Esophagus muscularis mucosa (tissue), 4 donors: ENCODE results near the gene MGAT4C. TPM values are rescaled to one million over a fixed set of nuclear protein-coding genes. Genes with fewer than 3 reads are reported as not detected.

Experiments used
- DNase-seq: peaks from one replicate; pipeline ENCODE4 v3.0.0-alpha.2; 2017; ENCODE audit errors: extremely low spot score
- H3K27ac ChIP-seq, 4 donors: fragments of 200-600 bp; sonication (generic); replicated peaks in 1 of 4; 1 replicate in 3 of 4; 2 replicates in 1 of 4; pipeline ENCODE4 v1.5.1; 2016 to 2019; ENCODE audit warnings: mild to moderate bottlenecking in 1 of 4
- H3K27me3 ChIP-seq, 4 donors: fragments of 200-600 bp; sonication (generic); one replicate each; pipeline versions ENCODE4 v1.5.1 to v1.6.0; 2016 to 2019
- H3K36me3 ChIP-seq, 4 donors: fragments of 200-600 bp; sonication (generic); one replicate each; pipeline ENCODE4 v1.5.1; 2016 to 2019
- H3K4me1 ChIP-seq, 4 donors: fragments of 200-600 bp; sonication (generic); one replicate each; pipeline ENCODE4 v1.5.1; 2016 to 2019
- H3K4me3 ChIP-seq, 4 donors: fragments of 200-600 bp; sonication (generic); 1 replicate in 2 of 4; 2 replicates in 2 of 4; pipeline ENCODE4 v1.5.1; 2016 to 2019; ENCODE audit warnings: mild to moderate bottlenecking in 4 of 4, moderate library complexity in 1 of 4
- H3K9me3 ChIP-seq, 4 donors: fragments of 200-600 bp; sonication (generic); 1 replicate in 3 of 4; 2 replicates in 1 of 4; pipeline ENCODE4 v1.5.1; 2016 to 2019
- EP300 ChIP-seq: sonication (generic); formaldehyde crosslinking; IDR thresholded peaks from one replicate; pipeline ENCODE4 v1.6.1; 2017; ENCODE audit warnings: antibody characterized with exemption
- POLR2A ChIP-seq: fragments of 450-650 bp; IDR thresholded peaks from one replicate; pipeline ENCODE4 v1.6.1; 2017; ENCODE audit warnings: antibody characterized with exemption, moderate library complexity, mild to moderate bottlenecking, low read depth
- POLR2AphosphoS5 ChIP-seq, 2 donors: sonication (generic); formaldehyde crosslinking; IDR thresholded peaks; one replicate each; pipeline ENCODE4 v1.6.1; 2017; ENCODE audit warnings: antibody characterized with exemption in 2 of 2
- WGBS: methylation state at CpG from one replicate; pipeline ENCODE4 v1.1.5; 2018; 5-methylcytosine and 5-hydroxymethylcytosine counted together
- intact Hi-C: fragments of 100-400 bp; cut with DNase I; formaldehyde crosslinking; loops from one replicate; pipeline ENCODE4 v1.15.1; 2023
- total RNA-seq, 4 donors: library from RNA; depleted of rRNA; stranded (reverse); fragments of >200 nt; gene quantifications; one replicate each; pipeline versions ENCODE4 v1.1.0 to v1.2.1, GENCODE V29; 2016
- TF ChIP-seq, protein P1 (sequence below), 3 experiments: fragments of 200-600 bp in 2 of 3; fragments of 450-650 bp in 1 of 3; sonication (generic) in 2 of 3; IDR thresholded peaks; one replicate each; pipeline ENCODE4 v1.5.1; 2017 to 2019; ENCODE audit warnings: antibody characterized with exemption in 3 of 3, mild to moderate bottlenecking in 2 of 3, moderate library complexity in 1 of 3

The MGAT4C gene
- total RNA-seq, 4 donors from 2014 or later: 0.19 to 2.5 (median 0.38) TPM

DNA sequence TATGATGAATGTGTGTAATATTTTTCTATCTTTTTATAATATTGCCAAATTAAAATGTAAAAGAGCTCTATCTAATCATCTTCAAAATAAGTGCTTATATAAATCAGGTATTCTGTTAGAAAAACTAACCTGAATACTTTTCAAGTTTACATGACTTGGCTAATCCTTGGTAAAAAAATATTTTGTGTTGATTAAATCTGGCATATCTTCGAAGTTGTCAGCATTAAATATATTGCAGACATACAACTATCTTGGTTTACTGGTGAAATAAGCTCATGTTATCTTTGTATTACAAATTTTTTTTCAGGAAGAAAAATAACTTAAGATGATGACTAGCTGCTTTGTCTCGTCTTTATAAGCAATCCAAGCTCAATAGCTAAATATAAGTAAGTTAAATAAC, 39.6 kb downstream of the MGAT4C start:
- Histone ChIP-seq H3K4me1 (no peaks in the 10 kb centered on the region), H3K9me3 (no peaks in the 10 kb centered on the region), H3K27ac (no peak overlapping the region), H3K27me3 (no peaks in the 10 kb centered on the region), H3K4me3 (no peak overlapping the region), H3K36me3 (no peaks in the 10 kb centered on the region)
- 63% methylated on average over 2 of the region's 2 CpGs for WGBS
- TF ChIP-seq POLR2A: no peak
- DNase-seq: no peak
- intact Hi-C loops: no loop called here

DNA sequence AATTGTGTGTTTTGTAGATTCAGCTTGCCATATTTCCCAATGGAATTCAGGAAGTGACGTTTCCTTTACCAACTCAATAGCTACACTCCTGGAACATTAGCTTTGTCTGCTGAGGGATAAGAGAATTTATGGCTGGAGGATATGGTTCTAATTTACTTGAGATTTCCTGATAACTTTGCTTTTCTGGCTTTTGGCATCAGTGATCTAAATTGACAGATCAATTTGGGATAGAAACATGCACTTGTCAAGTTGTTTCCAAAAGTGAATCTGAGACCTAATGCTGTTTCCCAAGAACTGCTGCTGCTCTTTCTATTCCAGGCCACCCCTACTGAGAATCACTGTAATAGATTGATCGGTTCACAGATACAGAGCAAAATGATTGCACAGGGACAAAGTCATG, 43.2 kb downstream of the MGAT4C start:
- Histone ChIP-seq H3K27ac (no peak overlapping the region), H3K4me1 (no peaks in the 10 kb centered on the region), H3K36me3 (no peaks in the 10 kb centered on the region), H3K4me3 (no peak overlapping the region), H3K27me3 (no peaks in the 10 kb centered on the region), H3K9me3 (no peaks in the 10 kb centered on the region)
- WGBS: 83% methylated on average over 2 of the region's 2 CpGs
- TF ChIP-seq EP300: no peak
- TF ChIP-seq POLR2AphosphoS5 (IDR thresholded peaks at IDR 0.05): no peak
- TF ChIP-seq, protein P1, sequence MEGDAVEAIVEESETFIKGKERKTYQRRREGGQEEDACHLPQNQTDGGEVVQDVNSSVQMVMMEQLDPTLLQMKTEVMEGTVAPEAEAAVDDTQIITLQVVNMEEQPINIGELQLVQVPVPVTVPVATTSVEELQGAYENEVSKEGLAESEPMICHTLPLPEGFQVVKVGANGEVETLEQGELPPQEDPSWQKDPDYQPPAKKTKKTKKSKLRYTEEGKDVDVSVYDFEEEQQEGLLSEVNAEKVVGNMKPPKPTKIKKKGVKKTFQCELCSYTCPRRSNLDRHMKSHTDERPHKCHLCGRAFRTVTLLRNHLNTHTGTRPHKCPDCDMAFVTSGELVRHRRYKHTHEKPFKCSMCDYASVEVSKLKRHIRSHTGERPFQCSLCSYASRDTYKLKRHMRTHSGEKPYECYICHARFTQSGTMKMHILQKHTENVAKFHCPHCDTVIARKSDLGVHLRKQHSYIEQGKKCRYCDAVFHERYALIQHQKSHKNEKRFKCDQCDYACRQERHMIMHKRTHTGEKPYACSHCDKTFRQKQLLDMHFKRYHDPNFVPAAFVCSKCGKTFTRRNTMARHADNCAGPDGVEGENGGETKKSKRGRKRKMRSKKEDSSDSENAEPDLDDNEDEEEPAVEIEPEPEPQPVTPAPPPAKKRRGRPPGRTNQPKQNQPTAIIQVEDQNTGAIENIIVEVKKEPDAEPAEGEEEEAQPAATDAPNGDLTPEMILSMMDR (IDR thresholded peaks at IDR 0.05): no peak
- TF ChIP-seq POLR2A: no peak
- no peak for DNase-seq
- intact Hi-C loops: no loop called here

GRCh38 chr12:86198696-86199444, 57.3 kb downstream of the MGAT4C start:
- H3K4me3 ChIP-seq: no peak overlapping the region
- H3K36me3 ChIP-seq: no peaks in the 10 kb centered on the region
- H3K4me1 ChIP-seq: no peaks in the 10 kb centered on the region
- H3K27ac ChIP-seq: no peak overlapping the region
- no peak for DNase-seq
- H3K27me3 ChIP-seq: no peaks in the 10 kb centered on the region
- no peaks in the 10 kb centered on the region for H3K9me3 ChIP-seq
- 55% methylated on average over 4 of the region's 4 CpGs for WGBS
- intact Hi-C loops: no loop called here
- no peak for TF ChIP-seq POLR2A
- TF ChIP-seq, protein P1 (IDR thresholded peaks at IDR 0.05): no peak
- no peak for TF ChIP-seq EP300
- no peak for TF ChIP-seq POLR2AphosphoS5 (IDR thresholded peaks at IDR 0.05)

GRCh38 chr12:86196465-86196864, 59.7 kb downstream of the MGAT4C start:
- intact Hi-C loops: no loop called here
- no peaks in the 10 kb centered on the region for H3K36me3 ChIP-seq
- H3K27me3 ChIP-seq: no peaks in the 10 kb centered on the region
- TF ChIP-seq POLR2AphosphoS5 (IDR thresholded peaks at IDR 0.05) (no peak), POLR2A (no peak), EP300 (no peak)
- TF ChIP-seq, protein P1 (IDR thresholded peaks at IDR 0.05): no peak
- 44% methylated on average over 1 of the region's 1 CpG for WGBS
- H3K9me3 ChIP-seq: no peaks in the 10 kb centered on the region
- no peak overlapping the region for H3K4me3 ChIP-seq
- H3K27ac ChIP-seq: no peak overlapping the region
- DNase-seq: no peak
- no peaks in the 10 kb centered on the region for H3K4me1 ChIP-seq

GRCh38 chr12:86194721-86195120, 61.5 kb downstream of the MGAT4C start:
- DNase-seq: no peak
- Histone ChIP-seq H3K36me3 (no peaks in the 10 kb centered on the region), H3K27ac (no peak overlapping the region), H3K4me1 (no peaks in the 10 kb centered on the region), H3K9me3 (no peaks in the 10 kb centered on the region), H3K27me3 (no peaks in the 10 kb centered on the region), H3K4me3 (no peak overlapping the region)
- TF ChIP-seq POLR2AphosphoS5 (IDR thresholded peaks at IDR 0.05) (no peak), EP300 (no peak), POLR2A (no peak)
- TF ChIP-seq, protein P1 (IDR thresholded peaks at IDR 0.05): no peak
- 78% methylated on average over 2 of the region's 2 CpGs for WGBS
- intact Hi-C loops: no loop called here
